GM12801 (cell line): ENCODE results near the gene EPHA2.

Source experiments
- TF ChIP-seq, protein P1 (sequence below): IDR thresholded peaks from one replicate; pipeline ENCODE4 v1.5.1; 2011; ENCODE audit warnings: control low read depth; ENCODE audit not compliant: insufficient read length; ENCODE audit errors: extremely low read depth

The EPHA2 gene

DNA sequence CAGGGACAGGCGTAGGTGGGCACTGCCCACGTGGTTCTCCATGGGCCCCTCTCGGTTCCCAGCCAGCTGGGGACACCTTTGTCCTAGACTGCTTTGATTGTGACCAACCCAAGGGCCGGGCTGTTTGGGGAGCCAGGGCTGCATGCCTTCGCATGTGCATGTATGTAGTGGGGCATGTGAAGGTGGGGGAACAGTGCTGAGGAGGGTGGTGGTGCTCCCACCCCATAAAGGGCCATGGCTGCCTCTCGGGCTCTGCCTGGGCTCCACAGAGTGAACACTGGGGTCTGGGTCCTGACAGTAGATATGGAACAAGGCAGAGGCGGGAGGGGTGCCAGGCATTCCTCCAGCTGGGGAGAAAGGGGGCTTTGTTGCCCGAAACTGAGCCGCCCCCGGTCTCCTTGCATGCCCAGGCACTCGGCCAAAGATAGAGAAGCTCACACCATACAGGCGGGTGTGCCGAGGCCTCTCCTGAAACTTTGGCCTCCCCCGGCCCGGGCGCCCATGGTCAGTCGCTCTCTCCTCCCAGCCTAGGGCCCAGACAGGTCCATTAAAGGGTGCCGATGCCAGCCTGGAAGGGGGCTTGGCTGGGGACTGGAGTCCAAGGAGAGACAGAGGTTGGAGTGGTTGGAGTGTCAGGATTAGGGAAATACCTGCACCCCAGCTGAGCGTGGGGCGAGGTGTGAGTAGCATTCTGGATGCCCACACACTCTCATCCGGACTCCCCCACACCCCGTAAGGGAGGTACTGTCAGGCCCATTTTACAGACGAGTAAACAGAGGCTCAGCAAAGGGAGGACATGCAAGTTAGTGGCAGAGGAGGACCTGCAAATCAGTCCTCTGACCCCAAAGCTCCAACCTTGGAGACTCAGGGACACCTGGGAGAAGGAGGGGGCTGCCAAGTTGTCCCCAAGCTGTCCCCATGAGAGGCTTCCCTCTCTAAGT, 41.1 kb downstream of the EPHA2 start:
- TF ChIP-seq, protein P1, sequence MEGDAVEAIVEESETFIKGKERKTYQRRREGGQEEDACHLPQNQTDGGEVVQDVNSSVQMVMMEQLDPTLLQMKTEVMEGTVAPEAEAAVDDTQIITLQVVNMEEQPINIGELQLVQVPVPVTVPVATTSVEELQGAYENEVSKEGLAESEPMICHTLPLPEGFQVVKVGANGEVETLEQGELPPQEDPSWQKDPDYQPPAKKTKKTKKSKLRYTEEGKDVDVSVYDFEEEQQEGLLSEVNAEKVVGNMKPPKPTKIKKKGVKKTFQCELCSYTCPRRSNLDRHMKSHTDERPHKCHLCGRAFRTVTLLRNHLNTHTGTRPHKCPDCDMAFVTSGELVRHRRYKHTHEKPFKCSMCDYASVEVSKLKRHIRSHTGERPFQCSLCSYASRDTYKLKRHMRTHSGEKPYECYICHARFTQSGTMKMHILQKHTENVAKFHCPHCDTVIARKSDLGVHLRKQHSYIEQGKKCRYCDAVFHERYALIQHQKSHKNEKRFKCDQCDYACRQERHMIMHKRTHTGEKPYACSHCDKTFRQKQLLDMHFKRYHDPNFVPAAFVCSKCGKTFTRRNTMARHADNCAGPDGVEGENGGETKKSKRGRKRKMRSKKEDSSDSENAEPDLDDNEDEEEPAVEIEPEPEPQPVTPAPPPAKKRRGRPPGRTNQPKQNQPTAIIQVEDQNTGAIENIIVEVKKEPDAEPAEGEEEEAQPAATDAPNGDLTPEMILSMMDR = no peak

DNA sequence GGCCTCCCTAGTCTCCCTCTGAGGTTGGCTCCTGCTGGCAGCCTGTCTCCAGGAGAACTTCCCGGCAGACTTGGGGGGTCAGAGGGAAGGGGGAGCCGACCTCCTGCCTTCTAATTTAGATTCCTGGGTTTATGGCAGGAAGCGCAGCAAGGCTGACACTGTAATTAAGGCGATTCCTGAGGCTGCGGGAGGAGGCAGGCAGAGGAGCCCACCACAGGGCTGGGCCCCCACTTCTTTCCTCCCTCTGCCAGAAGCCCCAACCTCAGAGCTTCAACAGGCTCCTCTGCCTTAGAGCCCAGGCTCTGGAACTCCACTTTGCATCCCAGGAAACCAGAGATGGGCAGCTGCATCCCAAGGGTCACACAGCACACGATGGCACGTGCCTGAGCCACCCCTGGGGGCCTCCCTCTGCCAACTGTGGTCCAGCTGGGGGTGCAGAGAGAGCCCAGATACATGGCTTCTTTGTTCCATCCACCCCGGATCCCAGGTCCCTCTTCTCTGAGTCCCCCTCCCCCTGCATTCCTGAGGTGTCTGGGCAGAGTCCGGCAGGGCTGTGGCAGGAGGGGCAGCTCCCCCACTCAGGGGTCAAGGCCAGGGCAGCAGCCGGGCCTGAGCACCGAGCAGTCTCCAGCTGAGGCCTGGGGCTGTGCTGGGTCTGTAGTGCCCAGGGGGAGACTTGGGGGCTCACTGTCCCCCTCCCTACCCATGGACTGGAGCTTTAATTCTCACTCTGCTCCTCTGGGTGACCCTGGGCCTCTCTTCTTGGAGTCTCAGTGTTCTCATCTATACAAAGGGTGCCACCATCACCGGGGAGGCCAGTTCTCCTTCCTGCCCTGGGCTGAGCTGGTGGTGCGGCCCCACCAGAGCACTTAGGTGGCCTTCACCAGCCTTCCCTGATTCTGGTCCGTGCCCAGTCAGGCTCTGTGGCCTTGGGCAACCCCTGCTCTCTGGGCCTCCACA, 43.0 kb downstream of the EPHA2 start:
- TF ChIP-seq, protein P1 = no peak

DNA sequence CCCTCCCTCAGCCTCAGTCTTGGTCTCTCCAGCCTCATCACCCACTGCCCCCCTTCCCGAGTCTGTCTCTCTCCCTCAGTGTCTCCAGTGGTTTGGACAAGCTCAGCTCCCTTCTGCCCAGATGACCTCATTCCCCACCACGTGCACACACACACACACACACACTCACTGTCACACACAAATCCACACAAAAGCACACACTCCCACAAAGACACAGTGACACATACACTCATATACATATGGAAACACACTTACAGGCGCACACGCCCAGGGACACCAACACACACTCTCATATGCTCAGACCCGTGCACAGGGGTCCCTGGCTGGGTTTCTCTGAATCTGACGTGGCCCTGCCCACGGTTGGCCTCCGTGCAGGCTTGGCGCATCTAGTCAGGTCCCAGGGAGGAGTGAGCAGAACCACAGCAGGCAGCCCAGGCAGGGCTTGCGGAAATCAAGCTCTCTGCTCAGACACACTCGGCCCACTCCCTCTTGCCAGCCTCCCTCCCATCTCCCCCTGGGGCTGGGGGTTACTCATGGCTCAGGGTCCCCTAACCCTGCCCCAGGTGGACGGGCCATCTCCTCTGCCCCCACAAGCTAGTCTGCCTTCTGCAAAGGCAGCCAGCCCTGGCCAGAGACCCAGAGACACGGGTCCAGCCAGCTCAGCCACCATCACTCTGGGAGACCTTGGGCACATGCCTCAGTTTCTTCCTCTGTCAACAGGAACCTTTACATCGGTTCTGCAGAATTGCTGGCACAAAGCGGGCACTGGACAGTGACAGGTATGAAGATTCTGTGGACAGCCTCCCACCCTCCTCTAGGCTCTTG, 43.9 kb downstream of the EPHA2 start:
- TF ChIP-seq, protein P1 = no peak

DNA sequence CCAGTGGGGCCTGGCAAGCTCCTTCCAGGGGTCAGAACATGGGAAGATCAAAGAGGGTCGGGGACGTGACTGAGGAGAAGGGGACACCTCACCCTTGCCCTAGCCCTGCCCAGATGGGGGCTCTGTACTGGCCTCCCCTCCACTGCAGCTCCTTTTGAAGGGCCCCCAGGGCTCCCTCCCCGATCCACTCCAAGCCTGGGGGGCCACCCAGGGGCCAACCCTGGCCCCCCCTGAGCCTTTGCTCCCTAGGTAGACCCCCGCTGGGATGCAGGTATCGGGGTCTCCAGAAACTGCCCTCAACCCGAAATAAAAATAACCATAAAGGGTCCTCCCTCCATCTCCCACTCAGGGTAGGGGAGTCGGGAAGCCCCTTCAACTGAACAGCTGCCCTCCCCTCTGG, 45.0 kb downstream of the EPHA2 start:
- TF ChIP-seq, protein P1 = no peak

DNA sequence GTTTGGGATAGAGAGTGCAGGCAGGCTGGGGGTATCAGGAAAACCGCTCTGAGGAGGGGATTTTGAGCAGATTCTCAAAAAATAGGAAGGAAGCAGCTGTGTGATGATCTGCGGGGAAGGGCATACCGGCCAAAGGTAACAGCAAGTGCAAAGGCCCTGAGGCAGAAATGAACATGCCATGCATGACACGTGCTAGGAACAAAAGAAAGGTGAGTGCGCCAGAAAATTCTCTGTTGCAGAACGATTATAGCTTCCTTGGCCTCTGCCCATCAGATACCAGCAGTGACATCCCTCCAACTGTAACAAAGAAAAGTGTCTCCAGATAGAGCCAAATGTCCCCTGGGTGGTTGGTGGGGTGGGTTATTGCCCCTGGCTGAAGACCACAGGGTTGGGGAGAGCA, 45.4 kb downstream of the EPHA2 start:
- TF ChIP-seq, protein P1 = no peak

DNA sequence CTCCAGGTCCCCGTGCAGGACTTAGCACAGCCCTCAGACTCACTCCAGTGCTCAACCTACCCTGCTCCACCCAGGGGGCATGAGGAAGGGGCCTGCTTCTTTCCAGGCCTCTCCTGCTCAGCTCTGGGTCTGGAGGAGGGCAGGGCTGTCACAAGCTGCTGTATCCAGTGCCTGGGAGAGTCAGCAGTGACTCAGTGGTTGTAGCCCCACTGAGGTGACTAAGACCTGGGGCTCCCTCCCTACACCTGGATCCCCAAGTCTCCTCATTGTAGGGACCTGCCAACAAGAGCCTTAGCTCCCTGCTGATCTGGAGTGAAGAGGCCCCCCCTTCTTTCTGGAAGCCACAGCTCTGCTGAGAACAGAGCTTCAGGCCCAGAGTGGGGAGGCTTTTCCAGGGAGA, 46.3 kb downstream of the EPHA2 start:
- TF ChIP-seq, protein P1 = no peak

DNA sequence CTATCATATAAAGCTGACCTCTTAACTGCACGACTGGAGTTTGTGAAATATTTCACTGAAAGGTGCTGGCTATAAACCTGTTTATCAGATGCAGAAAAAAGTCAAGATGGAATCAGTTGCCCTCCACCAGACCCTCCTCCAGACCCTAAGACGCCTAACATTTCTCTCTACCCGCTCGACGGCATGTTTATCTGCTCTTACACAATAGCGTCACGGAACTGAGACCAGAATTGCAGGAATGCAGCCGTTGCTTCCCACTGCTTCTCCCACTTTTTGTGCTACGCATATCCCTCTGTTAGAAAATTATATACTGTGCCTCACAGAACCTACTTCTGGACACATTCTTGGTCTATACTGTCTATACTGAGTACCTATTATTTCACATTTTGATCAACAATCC, 54.2 kb downstream of the EPHA2 start:
- TF ChIP-seq, protein P1 = no peak
